RWPE1 (cell line): ENCODE results near the gene LRP1B.

Experiments
- CTCF ChIA-PET: fragments of 350-600 bp; sonication (Branson Sonifier 250); formaldehyde crosslinking; extraction: SDS; loops from one replicate; lab custom pipeline; 2021; lab: Yijun Ruan, JAX
- POLR2A ChIA-PET: fragments of 400-600 bp; formaldehyde crosslinking; extraction: SDS; loops from one replicate; lab custom pipeline; 2020; ENCODE audit warnings: antibody characterized with exemption; ENCODE audit not compliant: low non-redundant PET; lab: Yijun Ruan, JAX
- DNase-seq: peaks from one replicate; pipeline ENCODE4 v3.0.0; 2012; ENCODE audit warnings: low spot score
- H3K27ac ChIP-seq: fragments of 450-650 bp; 2 replicates; pipeline ENCODE4 v1.5.1; 2017
- CTCF ChIP-seq: fragments of 450-650 bp; conservative IDR thresholded peaks from 2 replicates; pipeline ENCODE4 v1.5.1; 2017; ENCODE audit warnings: low read depth, mild to moderate bottlenecking

Gene LRP1B

GRCh38 chr2:140210963-140211362 is 1919.9 kb downstream of the LRP1B start:
- ChIA-PET POLR2A (no interaction called here), CTCF (no interaction called here)
- H3K27ac ChIP-seq, result no peak overlapping the region
- TF ChIP-seq CTCF, result no peak
- DNase-seq, result no peak

GRCh38 chr2:140205093-140205492 is 1925.7 kb downstream of the LRP1B start:
- POLR2A ChIA-PET, result no interaction called here
- no peak for DNase-seq
- TF ChIP-seq CTCF, result no peak

DNA sequence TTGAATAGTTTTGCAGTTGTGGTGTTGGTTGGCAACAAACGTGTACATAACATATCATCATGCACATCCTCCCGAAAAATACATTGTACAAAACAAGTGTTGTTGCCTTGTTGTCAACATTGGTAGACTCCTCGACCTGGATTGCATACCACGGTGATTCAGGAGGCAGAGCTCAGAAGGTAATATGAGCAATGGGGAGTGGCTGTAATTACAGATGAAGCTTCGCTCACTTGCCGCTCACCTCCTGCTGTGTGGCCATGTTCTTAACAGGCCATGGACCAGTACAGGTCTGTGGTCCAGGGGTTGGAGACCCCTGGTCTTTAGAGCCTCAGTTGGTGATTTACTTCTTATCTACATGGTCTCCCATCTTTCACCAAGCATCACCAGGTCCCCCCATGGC is 1927.5 kb downstream of the LRP1B start:
- ChIA-PET CTCF (no interaction called here), POLR2A (no interaction called here)
- DNase-seq, result no peak
- no peak for TF ChIP-seq CTCF
- H3K27ac ChIP-seq, result no peak overlapping the region

More at GRCh38 chr2:140205093-140205492, 1925.7 kb downstream of the LRP1B start:
- CTCF ChIA-PET, result interaction anchor here (0.6 kb wide), 1 partner anchor 112 kb away, joined by 5 read pairs; no protein-coding TSS in a partner anchor
- no peak overlapping the region for H3K27ac ChIP-seq

DNA sequence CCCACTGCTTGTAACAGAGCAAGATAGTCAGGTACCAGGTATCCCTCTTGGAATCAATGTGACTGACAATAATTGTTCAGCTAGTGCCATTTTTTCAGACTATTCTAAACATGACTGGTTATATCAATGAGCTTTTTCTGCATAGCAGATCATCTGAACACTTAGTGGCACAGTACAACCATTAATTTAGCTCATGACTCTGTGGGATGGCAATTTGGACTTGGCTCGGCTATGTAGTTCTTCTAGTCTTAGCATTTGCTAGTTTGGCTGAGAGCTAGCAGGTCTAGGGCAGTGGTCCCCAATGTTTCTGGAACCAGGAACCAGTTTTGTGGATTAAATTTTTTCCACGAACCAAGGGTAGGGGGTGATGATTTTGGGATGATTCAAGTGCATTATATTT is 1929.2 kb downstream of the LRP1B start:
- no peak overlapping the region for H3K27ac ChIP-seq
- DNase-seq, result no peak
- ChIA-PET POLR2A (no interaction called here), CTCF (no interaction called here)
- no peak for TF ChIP-seq CTCF

GRCh38 chr2:140200764-140201163 is 1930.1 kb downstream of the LRP1B start:
- TF ChIP-seq CTCF, result no peak
- ChIA-PET POLR2A (no interaction called here), CTCF (no interaction called here)
- no peak for DNase-seq
- no peak overlapping the region for H3K27ac ChIP-seq

DNA sequence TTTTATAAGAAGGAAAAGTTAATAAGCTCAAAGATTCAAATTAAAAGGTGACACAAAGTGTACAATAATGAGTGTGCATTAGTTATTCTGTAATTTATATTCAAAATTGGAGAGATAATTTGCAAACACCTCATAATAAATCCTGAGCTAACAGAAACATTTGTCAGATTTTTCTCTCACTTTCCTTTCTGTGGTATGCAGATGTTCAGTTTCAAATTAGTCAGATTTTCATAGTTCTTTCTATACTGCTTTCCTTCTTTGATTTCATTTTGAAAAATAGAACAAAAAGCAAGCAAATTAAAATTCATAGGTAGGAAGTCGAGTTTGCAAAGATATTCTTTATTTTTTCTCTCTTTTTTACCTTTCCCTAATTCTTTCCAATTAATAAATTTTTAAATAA is 1930.5 kb downstream of the LRP1B start:
- no peak for TF ChIP-seq CTCF
- CTCF ChIA-PET, result no interaction called here

GRCh38 chr2:140199312-140199711 is 1931.5 kb downstream of the LRP1B start:
- no peak for TF ChIP-seq CTCF
- no peak overlapping the region for H3K27ac ChIP-seq
- CTCF ChIA-PET, result no interaction called here
- POLR2A ChIA-PET, result no interaction called here
- no peak for DNase-seq

More for the DNA sequence above, 1930.5 kb downstream of the LRP1B start:
- no peak for DNase-seq
- H3K27ac ChIP-seq, result no peak overlapping the region
- POLR2A ChIA-PET, result no interaction called here
